Right atrium auricular region (tissue), 2 donors: Measurements from ENCODE around the gene TCF7L2. TPM values are rescaled to one million over a fixed set of nuclear protein-coding genes. Genes with fewer than 3 reads are reported as not detected.

ENCODE experiments used
- DNase-seq: peaks from one replicate; pipeline ENCODE4 v3.0.0-alpha.2; 2019; ENCODE audit warnings: low spot score
- H3K27ac ChIP-seq, 2 donors: fragments of 200-600 bp; sonication (generic); 1 replicate in 1 of 2; 2 replicates in 1 of 2; pipeline ENCODE4 v1.5.1; 2016 to 2019
- H3K27me3 ChIP-seq, 2 donors: fragments of 200-600 bp; sonication (generic); one replicate each; pipeline versions ENCODE4 v1.5.1 to v1.6.0; 2017 to 2019
- H3K36me3 ChIP-seq: fragments of 200-600 bp; sonication (generic); one replicate; pipeline ENCODE4 v1.5.1; 2016
- H3K4me1 ChIP-seq, 2 donors: fragments of 200-600 bp; sonication (generic); one replicate each; pipeline versions ENCODE4 v1.5.1 to v1.6.0; 2017 to 2019
- H3K4me3 ChIP-seq, 2 donors: fragments of 200-600 bp; sonication (generic); 1 replicate in 1 of 2; 2 replicates in 1 of 2; pipeline ENCODE4 v1.5.1; 2017 to 2019; ENCODE audit warnings: mild to moderate bottlenecking in 1 of 2, moderate library complexity in 1 of 2
- H3K9me3 ChIP-seq, 2 donors: fragments of 200-600 bp; sonication (generic); one replicate each; pipeline ENCODE4 v1.5.1; 2019
- total RNA-seq, 2 donors: library from RNA; depleted of rRNA; stranded (reverse); fragments of >200 nt; gene quantifications; one replicate each; pipeline ENCODE4 v1.1.0, GENCODE V29; 2016
- TF ChIP-seq, protein P1 (sequence below), 2 donors: fragments of 200-600 bp; sonication (generic); IDR thresholded peaks; one replicate each; pipeline ENCODE4 v1.5.1; 2019; ENCODE audit warnings: antibody characterized with exemption in 2 of 2

Gene TCF7L2
- total RNA-seq, 2 donors from 2014 or later, result 8.5 to 11.3 TPM

DNA sequence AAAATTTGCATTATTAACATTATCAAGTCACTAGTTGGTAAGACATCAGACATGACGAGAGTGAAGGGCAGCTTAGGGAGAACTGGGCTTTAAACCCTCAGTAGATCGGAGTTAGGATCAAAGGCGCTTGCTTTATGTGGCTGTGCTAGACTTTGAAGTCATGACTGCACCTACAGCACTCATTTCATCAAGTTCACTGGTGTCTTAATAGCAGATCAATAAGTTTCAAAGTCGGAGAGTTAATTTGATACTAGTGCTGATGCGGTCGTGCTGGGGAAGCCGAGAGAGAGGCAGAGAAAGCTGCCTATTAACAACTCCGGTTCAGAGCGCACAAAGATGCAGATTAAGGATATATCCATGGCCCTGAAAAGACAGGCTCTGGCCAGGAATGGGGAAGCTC lies 172.9 kb downstream of the TCF7L2 start:
- no peaks in the 10 kb centered on the region for H3K27me3 ChIP-seq
- peaks cover 0 to 7% of the 10 kb centered on the region in 2 donors for H3K4me1 ChIP-seq
- H3K36me3 ChIP-seq, result no peaks in the 10 kb centered on the region
- no peak overlapping the region for H3K27ac ChIP-seq
- no peak overlapping the region for H3K4me3 ChIP-seq
- TF ChIP-seq, protein P1, sequence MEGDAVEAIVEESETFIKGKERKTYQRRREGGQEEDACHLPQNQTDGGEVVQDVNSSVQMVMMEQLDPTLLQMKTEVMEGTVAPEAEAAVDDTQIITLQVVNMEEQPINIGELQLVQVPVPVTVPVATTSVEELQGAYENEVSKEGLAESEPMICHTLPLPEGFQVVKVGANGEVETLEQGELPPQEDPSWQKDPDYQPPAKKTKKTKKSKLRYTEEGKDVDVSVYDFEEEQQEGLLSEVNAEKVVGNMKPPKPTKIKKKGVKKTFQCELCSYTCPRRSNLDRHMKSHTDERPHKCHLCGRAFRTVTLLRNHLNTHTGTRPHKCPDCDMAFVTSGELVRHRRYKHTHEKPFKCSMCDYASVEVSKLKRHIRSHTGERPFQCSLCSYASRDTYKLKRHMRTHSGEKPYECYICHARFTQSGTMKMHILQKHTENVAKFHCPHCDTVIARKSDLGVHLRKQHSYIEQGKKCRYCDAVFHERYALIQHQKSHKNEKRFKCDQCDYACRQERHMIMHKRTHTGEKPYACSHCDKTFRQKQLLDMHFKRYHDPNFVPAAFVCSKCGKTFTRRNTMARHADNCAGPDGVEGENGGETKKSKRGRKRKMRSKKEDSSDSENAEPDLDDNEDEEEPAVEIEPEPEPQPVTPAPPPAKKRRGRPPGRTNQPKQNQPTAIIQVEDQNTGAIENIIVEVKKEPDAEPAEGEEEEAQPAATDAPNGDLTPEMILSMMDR (IDR thresholded peaks at IDR 0.05), result no peak
- no peaks in the 10 kb centered on the region for H3K9me3 ChIP-seq
- DNase-seq, result no peak

- Histone ChIP-seq H3K36me3 (no peaks in the 10 kb centered on the region), H3K9me3 (no peaks in the 10 kb centered on the region), H3K27ac (no peak overlapping the region), H3K4me1 (peaks cover 0 to 7% of the 10 kb centered on the region in 2 donors), H3K4me3 (no peak overlapping the region), H3K27me3 (no peaks in the 10 kb centered on the region)
- TF ChIP-seq, protein P1 (IDR thresholded peaks at IDR 0.05), result no peak
- no peak for DNase-seq
Measured at GRCh38 chr10:113124724-113125123, 174.7 kb downstream of the TCF7L2 start.

- H3K36me3 ChIP-seq, result no peaks in the 10 kb centered on the region
- H3K27me3 ChIP-seq, result no peaks in the 10 kb centered on the region
- peaks cover 0 to 7% of the 10 kb centered on the region in 2 donors for H3K4me1 ChIP-seq
- no peak for DNase-seq
- no peak overlapping the region for H3K4me3 ChIP-seq
- peak overlapping the region in 1 of 2 donors; percentile 41 for H3K27ac ChIP-seq
- no peaks in the 10 kb centered on the region for H3K9me3 ChIP-seq
- TF ChIP-seq, protein P1 (IDR thresholded peaks at IDR 0.05), result no peak
Measured at GRCh38 chr10:113125612-113126011, 175.6 kb downstream of the TCF7L2 start.

DNA sequence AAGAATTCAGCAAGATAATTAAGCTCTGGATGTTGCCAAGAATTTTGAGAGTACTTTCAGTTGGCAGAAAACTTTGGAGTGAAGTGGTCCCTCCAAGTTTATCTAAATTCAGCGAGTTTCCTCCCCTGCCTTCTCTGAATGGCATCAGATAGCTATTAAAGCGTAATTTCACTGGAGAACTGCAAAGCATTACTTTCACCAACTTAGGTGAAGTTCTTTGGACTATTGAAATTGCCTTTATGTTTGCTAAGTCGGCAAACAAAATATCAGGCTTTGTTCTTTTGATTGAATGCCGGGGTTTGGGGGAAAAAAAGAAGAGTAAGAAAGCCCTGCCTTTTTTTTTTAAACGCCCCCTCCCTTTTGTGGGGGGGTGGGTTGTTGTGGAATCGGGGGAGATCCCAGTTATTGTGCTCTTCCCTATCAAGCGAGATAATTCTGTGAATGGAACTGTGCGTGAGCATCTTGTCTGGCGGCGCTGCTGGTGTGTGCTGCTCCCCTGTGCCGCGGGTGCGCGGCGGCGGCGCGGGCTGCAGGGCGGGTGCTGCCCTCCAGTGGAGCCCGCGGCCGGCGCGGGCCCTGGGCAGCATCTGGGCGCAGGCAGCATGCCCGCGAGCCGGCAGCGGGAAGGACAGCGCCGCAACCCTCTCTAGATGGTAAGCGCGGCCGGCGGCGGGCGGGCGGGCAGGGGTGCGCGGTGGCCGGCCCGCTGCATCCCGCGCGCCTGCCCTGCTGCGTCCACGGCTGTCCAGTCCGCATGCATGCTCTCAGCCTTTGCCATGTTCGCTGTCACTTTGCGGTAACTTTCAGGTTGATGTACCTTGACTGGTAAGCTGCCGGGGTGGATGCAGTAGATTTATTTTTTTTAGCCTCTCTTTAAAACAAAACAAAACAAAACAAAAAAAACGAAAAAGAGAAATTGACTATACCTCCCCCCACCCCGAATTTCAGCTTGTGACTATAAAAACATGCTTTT lies 176.5 kb downstream of the TCF7L2 start:
- Histone ChIP-seq H3K27ac (peak overlapping the region; percentile 59 to 69), H3K36me3 (no peaks in the 10 kb centered on the region), H3K27me3 (no peaks in the 10 kb centered on the region), H3K9me3 (no peaks in the 10 kb centered on the region), H3K4me3 (peak overlapping the region in 1 of 2 donors; percentile 40), H3K4me1 (peaks cover 0 to 7% of the 10 kb centered on the region in 2 donors)
- DNase-seq, result no peak
- TF ChIP-seq, protein P1 (IDR thresholded peaks at IDR 0.05), result peak; percentile 83 to 96

- H3K27me3 ChIP-seq, result no peaks in the 10 kb centered on the region
- H3K27ac ChIP-seq, result peak overlapping the region; percentile 49 to 69
- no peaks in the 10 kb centered on the region for H3K36me3 ChIP-seq
- no peak for DNase-seq
- H3K4me3 ChIP-seq, result peak overlapping the region in 1 of 2 donors; percentile 40
- peaks cover 0 to 10% of the 10 kb centered on the region in 2 donors for H3K4me1 ChIP-seq
- H3K9me3 ChIP-seq, result no peaks in the 10 kb centered on the region
- TF ChIP-seq, protein P1 (IDR thresholded peaks at IDR 0.05), result no peak
Measured at GRCh38 chr10:113127261-113127900, 177.3 kb downstream of the TCF7L2 start.
